ENCODE measurements around the gene DOC2B. TPM values are rescaled to one million over a fixed set of nuclear protein-coding genes. Genes with fewer than 3 reads are reported as not detected.

DOC2B gene
- polyA plus RNA-seq, 1 donor from 2014 or later: 4.8 TPM

DNA sequence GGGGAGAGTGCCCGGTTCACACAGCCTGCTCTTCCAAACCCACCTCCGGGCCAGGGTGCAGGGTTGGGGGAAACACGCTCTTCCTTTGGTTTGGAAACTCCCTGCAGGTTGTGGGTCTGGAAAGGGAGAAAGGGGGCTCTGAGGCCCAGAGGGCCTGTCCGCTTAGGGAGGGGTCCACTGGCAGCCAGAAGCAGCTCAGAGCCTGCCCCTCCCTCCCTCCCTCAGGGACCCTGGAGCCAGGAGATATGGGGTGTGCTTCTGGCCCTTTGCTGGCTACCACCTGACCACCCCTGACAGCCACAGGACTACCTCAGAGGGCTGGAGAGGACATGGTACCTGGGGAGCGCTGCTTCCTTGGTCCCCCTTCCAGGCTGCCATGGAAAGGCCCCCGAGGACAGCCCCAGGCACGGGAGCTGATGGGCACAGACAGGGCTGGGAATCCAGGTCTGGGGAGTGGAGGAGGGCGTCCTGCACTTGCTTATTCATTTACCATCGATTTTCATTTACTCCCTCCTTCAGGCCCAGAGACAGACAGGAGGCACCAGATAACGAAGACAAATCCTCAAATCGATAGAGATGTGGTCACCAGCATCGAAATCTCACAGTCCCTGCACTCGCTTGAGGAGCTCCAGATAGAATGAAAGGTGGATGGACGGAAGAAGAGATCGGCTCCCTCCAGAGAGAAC lies 48.4 kb upstream of the DOC2B start:
- H3K9me3 ChIP-seq (ENCODE audit: low read length): no peaks in the 10 kb centered on the region
- H3K9me2 ChIP-seq (ENCODE audit: insufficient read depth, low read length): no peaks in the 10 kb centered on the region
- H3F3A ChIP-seq (ENCODE audit: insufficient read depth, low read length, poor library complexity, severe bottlenecking): no peaks in the 10 kb centered on the region
- no peaks in the 10 kb centered on the region for H3K79me2 ChIP-seq (replicated peaks; ENCODE audit: insufficient read depth, low read length)
- no peaks in the 10 kb centered on the region for H4K20me1 ChIP-seq (ENCODE audit: insufficient read depth)
- no peaks in the 10 kb centered on the region for H3K36me3 ChIP-seq (ENCODE audit: insufficient read depth, low read length)
- no peak overlapping the region for H3K4me2 ChIP-seq (ENCODE audit: low read length)
- H2AFZ ChIP-seq (ENCODE audit: low read depth, low read length): no peak overlapping the region
- TF ChIP-seq RAD21 (conservative IDR thresholded peaks at IDR 0.05) (no peak), TAF1 (IDR thresholded peaks at IDR 0.05; ENCODE audit: low read depth) (no peak), POLR2AphosphoS5 (IDR thresholded peaks at IDR 0.05) (no peak), EP300 (conservative IDR thresholded peaks at IDR 0.05; ENCODE audit: poor library complexity, severe bottlenecking) (no peak)
- TF ChIP-seq, protein P1, sequence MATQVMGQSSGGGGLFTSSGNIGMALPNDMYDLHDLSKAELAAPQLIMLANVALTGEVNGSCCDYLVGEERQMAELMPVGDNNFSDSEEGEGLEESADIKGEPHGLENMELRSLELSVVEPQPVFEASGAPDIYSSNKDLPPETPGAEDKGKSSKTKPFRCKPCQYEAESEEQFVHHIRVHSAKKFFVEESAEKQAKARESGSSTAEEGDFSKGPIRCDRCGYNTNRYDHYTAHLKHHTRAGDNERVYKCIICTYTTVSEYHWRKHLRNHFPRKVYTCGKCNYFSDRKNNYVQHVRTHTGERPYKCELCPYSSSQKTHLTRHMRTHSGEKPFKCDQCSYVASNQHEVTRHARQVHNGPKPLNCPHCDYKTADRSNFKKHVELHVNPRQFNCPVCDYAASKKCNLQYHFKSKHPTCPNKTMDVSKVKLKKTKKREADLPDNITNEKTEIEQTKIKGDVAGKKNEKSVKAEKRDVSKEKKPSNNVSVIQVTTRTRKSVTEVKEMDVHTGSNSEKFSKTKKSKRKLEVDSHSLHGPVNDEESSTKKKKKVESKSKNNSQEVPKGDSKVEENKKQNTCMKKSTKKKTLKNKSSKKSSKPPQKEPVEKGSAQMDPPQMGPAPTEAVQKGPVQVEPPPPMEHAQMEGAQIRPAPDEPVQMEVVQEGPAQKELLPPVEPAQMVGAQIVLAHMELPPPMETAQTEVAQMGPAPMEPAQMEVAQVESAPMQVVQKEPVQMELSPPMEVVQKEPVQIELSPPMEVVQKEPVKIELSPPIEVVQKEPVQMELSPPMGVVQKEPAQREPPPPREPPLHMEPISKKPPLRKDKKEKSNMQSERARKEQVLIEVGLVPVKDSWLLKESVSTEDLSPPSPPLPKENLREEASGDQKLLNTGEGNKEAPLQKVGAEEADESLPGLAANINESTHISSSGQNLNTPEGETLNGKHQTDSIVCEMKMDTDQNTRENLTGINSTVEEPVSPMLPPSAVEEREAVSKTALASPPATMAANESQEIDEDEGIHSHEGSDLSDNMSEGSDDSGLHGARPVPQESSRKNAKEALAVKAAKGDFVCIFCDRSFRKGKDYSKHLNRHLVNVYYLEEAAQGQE (IDR thresholded peaks at IDR 0.05; ENCODE audit: borderline replicate concordance): no peak
- H3K4me3 ChIP-seq (ENCODE audit: low read length): no peak overlapping the region
- H3K27ac ChIP-seq (ENCODE audit: low read length): no peak overlapping the region
- H3K27me3 ChIP-seq (ENCODE audit: insufficient read depth, low read depth, low read length): no peaks in the 10 kb centered on the region
- no peak overlapping the region for H3K9ac ChIP-seq (ENCODE audit: low read length)

DNA sequence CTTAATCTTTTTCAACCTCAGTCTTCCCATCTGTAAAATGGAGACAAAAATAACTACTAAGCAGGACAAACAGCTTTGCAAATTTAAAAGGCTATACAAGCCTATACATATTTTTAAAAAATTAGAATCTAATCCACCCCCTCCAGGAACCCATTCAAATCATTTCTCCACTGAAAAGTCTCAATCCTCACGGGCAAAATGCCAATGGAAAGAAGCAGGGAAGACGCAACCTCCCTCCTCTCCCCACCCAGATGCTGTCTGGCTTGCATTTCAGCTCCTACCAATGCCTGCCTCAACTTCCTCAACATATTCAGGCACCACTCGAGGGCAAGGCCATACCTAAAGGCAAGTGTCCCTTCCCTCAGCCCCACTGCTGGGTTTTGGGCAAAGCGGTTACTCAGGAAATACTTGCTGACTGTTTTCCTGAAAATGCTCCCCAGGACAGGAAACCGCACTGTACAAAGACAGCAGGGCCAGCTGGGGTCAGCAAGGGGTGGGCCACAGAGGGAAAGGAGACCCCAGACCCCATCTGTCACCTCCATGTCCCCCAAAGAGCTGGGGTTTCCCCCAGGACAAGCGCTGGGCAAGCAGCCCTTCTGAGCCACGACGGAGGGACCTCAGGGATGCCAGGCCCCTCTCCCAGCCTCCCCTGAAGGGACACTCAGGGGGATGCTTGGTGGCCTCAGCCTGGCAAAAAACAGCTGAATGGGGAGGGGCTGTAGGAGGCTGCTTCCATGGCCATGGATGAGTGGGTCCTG lies 47.7 kb upstream of the DOC2B start:
- Histone ChIP-seq H3K4me3 (ENCODE audit: low read length) (no peak overlapping the region), H3K36me3 (ENCODE audit: insufficient read depth, low read length) (no peaks in the 10 kb centered on the region), H3K4me2 (ENCODE audit: low read length) (no peak overlapping the region), H3K27ac (ENCODE audit: low read length) (no peak overlapping the region), H2AFZ (ENCODE audit: low read depth, low read length) (no peak overlapping the region), H3K27me3 (ENCODE audit: insufficient read depth, low read depth, low read length) (no peaks in the 10 kb centered on the region), H3K9ac (ENCODE audit: low read length) (no peak overlapping the region), H3K9me3 (ENCODE audit: low read length) (no peaks in the 10 kb centered on the region), H3K79me2 (replicated peaks; ENCODE audit: insufficient read depth, low read length) (no peaks in the 10 kb centered on the region), H3F3A (ENCODE audit: insufficient read depth, low read length, poor library complexity, severe bottlenecking) (no peaks in the 10 kb centered on the region), H3K9me2 (ENCODE audit: insufficient read depth, low read length) (no peaks in the 10 kb centered on the region), H4K20me1 (ENCODE audit: insufficient read depth) (no peaks in the 10 kb centered on the region)
- TF ChIP-seq TAF1 (IDR thresholded peaks at IDR 0.05; ENCODE audit: low read depth) (no peak), EP300 (conservative IDR thresholded peaks at IDR 0.05; ENCODE audit: poor library complexity, severe bottlenecking) (no peak), EZH2 (IDR thresholded peaks at IDR 0.05; ENCODE audit: borderline replicate concordance, insufficient read depth, low read length, poor library complexity, severe bottlenecking) (no peak), POLR2AphosphoS5 (IDR thresholded peaks at IDR 0.05) (no peak), SMC3 (conservative IDR thresholded peaks at IDR 0.05; ENCODE audit: poor library complexity) (no peak), MXI1 (conservative IDR thresholded peaks at IDR 0.05; ENCODE audit: poor library complexity, severe bottlenecking) (no peak), RAD21 (conservative IDR thresholded peaks at IDR 0.05) (no peak)
- TF ChIP-seq, protein P1 (IDR thresholded peaks at IDR 0.05; ENCODE audit: borderline replicate concordance): no peak
- TF ChIP-seq, protein P2, sequence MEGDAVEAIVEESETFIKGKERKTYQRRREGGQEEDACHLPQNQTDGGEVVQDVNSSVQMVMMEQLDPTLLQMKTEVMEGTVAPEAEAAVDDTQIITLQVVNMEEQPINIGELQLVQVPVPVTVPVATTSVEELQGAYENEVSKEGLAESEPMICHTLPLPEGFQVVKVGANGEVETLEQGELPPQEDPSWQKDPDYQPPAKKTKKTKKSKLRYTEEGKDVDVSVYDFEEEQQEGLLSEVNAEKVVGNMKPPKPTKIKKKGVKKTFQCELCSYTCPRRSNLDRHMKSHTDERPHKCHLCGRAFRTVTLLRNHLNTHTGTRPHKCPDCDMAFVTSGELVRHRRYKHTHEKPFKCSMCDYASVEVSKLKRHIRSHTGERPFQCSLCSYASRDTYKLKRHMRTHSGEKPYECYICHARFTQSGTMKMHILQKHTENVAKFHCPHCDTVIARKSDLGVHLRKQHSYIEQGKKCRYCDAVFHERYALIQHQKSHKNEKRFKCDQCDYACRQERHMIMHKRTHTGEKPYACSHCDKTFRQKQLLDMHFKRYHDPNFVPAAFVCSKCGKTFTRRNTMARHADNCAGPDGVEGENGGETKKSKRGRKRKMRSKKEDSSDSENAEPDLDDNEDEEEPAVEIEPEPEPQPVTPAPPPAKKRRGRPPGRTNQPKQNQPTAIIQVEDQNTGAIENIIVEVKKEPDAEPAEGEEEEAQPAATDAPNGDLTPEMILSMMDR (IDR thresholded peaks at IDR 0.05; ENCODE audit: poor library complexity, severe bottlenecking): no peak

Measured in neural cell (in vitro differentiated cells).